H9 (cell line): ENCODE data around the gene FNIP2. TPM values are rescaled to one million over a fixed set of nuclear protein-coding genes. Genes with fewer than 3 reads are reported as not detected.

ENCODE experiments used
- DNase-seq: peaks from one replicate; pipeline ENCODE4 v3.0.0-alpha.2; 2017
- H2AFZ ChIP-seq: one replicate; pipeline ENCODE4 v1.6.1; 2013; ENCODE audit warnings: mild to moderate bottlenecking, low read length, control low read depth, moderate library complexity
- H2AK5ac ChIP-seq: 2 replicates; pipeline ENCODE4 v1.6.1; 2013; ENCODE audit warnings: low read length, control low read depth, mixed read lengths; ENCODE audit not compliant: insufficient read length
- H2BK120ac ChIP-seq: one replicate; pipeline ENCODE4 v1.6.1; 2013; ENCODE audit warnings: low read depth, mild to moderate bottlenecking, low read length, control low read depth, inconsistent platforms; ENCODE audit not compliant: poor library complexity, severe bottlenecking
- H2BK12ac ChIP-seq: 2 replicates; pipeline ENCODE4 v1.6.1; 2013; ENCODE audit warnings: low read length, control low read depth, mixed read lengths, low read depth; ENCODE audit not compliant: insufficient read length
- H2BK15ac ChIP-seq: 2 replicates; pipeline ENCODE4 v1.6.1; 2013; ENCODE audit warnings: low read depth, low read length, control low read depth
- H2BK20ac ChIP-seq: one replicate; pipeline ENCODE4 v1.6.1; 2013; ENCODE audit warnings: low read depth, mild to moderate bottlenecking, low read length, control low read depth, inconsistent platforms; ENCODE audit not compliant: poor library complexity, severe bottlenecking
- H2BK5ac ChIP-seq: 2 replicates; pipeline ENCODE4 v1.6.1; 2013; ENCODE audit warnings: low read length, control low read depth, mixed read lengths; ENCODE audit not compliant: insufficient read length
- H3K14ac ChIP-seq: 2 replicates; pipeline ENCODE4 v1.6.1; 2013; ENCODE audit warnings: low read length, control low read depth; ENCODE audit not compliant: insufficient read depth
- H3K18ac ChIP-seq: 2 replicates; pipeline ENCODE4 v1.6.1; 2013; ENCODE audit warnings: low read depth, mild to moderate bottlenecking, mixed read lengths, low read length, control low read depth; ENCODE audit not compliant: insufficient read length
- H3K23ac ChIP-seq: 2 replicates; pipeline ENCODE4 v1.6.1; 2013; ENCODE audit warnings: low read length, control low read depth, mixed read lengths, low read depth; ENCODE audit not compliant: insufficient read length
- H3K23me2 ChIP-seq: 2 replicates; pipeline ENCODE4 v1.6.1; 2013; ENCODE audit warnings: low read depth, mild to moderate bottlenecking, mixed read lengths, low read length, control low read depth; ENCODE audit not compliant: insufficient read length, poor library complexity, severe bottlenecking
- H3K27ac ChIP-seq: 2 replicates; pipeline ENCODE4 v1.5.1; 2013; ENCODE audit warnings: low read length, control low read depth, mixed read lengths, low read depth; ENCODE audit not compliant: insufficient read length
- H3K27me3 ChIP-seq: 2 replicates; pipeline ENCODE4 v1.6.1; 2013; ENCODE audit warnings: low read length, control low read depth, inconsistent platforms; ENCODE audit not compliant: insufficient read depth
- H3K4ac ChIP-seq: 2 replicates; pipeline ENCODE4 v1.6.1; 2013; ENCODE audit warnings: low read depth, mild to moderate bottlenecking, control low read depth, inconsistent platforms, low read length, moderate library complexity
- H3K4me1 ChIP-seq: 2 replicates; pipeline ENCODE4 v1.6.1; 2013; ENCODE audit warnings: low read length, control low read depth, inconsistent platforms; ENCODE audit not compliant: insufficient read depth
- H3K4me2 ChIP-seq: 2 replicates; pipeline ENCODE4 v1.6.1; 2013; ENCODE audit warnings: low read length, control low read depth, mixed read lengths; ENCODE audit not compliant: insufficient read length, insufficient read depth
- H3K56ac ChIP-seq: 2 replicates; pipeline ENCODE4 v1.6.1; 2013; ENCODE audit warnings: low read depth, mild to moderate bottlenecking, mixed read lengths, low read length, control low read depth; ENCODE audit not compliant: insufficient read length
- H3K79me1 ChIP-seq: 2 replicates; pipeline ENCODE4 v1.6.1; 2013; ENCODE audit warnings: low read depth, mild to moderate bottlenecking, moderate library complexity, low read length, control low read depth, inconsistent platforms; ENCODE audit not compliant: insufficient read depth, poor library complexity, severe bottlenecking
- H3K79me2 ChIP-seq: 2 replicates; pipeline ENCODE4 v1.6.1; 2013; ENCODE audit warnings: low read length, control low read depth, inconsistent platforms; ENCODE audit not compliant: insufficient read depth
- H3K9ac ChIP-seq: 2 replicates; pipeline ENCODE4 v1.6.1; 2013; ENCODE audit warnings: low read length, control low read depth, mixed read lengths; ENCODE audit not compliant: insufficient read length; ENCODE audit errors: extremely low read depth
- H3K9me3 ChIP-seq: one replicate; pipeline ENCODE4 v1.6.1; 2013; ENCODE audit warnings: low read depth, low read length, inconsistent platforms; ENCODE audit not compliant: control insufficient read depth
- H3T11ph ChIP-seq: one replicate; pipeline ENCODE4 v1.6.1; 2013; ENCODE audit warnings: mild to moderate bottlenecking, low read length, control low read depth, inconsistent platforms
- H4K20me1 ChIP-seq: one replicate; pipeline ENCODE4 v1.6.1; 2013; ENCODE audit not compliant: control insufficient read depth, insufficient read length, insufficient read depth
- H4K5ac ChIP-seq: 2 replicates; pipeline ENCODE4 v1.6.1; 2013; ENCODE audit warnings: low read depth, mild to moderate bottlenecking, mixed read lengths, low read length, control low read depth; ENCODE audit not compliant: insufficient read length
- H4K8ac ChIP-seq: replicated peaks from 2 replicates; pipeline ENCODE4 v1.6.1; 2013; ENCODE audit warnings: low read length, control low read depth, mixed read lengths, low read depth; ENCODE audit not compliant: insufficient read length
- H4K91ac ChIP-seq: 2 replicates; pipeline ENCODE4 v1.6.1; 2013; ENCODE audit warnings: low read depth, mild to moderate bottlenecking, moderate library complexity, mixed read lengths, low read length, control low read depth; ENCODE audit not compliant: insufficient read length
- H3K27ac Mint-ChIP-seq, 3 experiments: 2 replicates in 2 of 3; 3 replicates in 1 of 3; pipeline ENCODE4 v1.8.0; 2020 to 2021; ENCODE audit warnings: mixed read lengths in 3 of 3, mild to moderate bottlenecking in 1 of 3, moderate library complexity in 1 of 3
- H3K27me3 Mint-ChIP-seq: 2 replicates; pipeline ENCODE4 v1.8.0; 2021; ENCODE audit warnings: low read depth, mild to moderate bottlenecking, moderate library complexity, mixed read lengths
- H3K36me3 Mint-ChIP-seq, 3 experiments: 2 replicates in 2 of 3; 3 replicates in 1 of 3; pipeline ENCODE4 v1.8.0; 2020 to 2021; ENCODE audit warnings: low read depth in 3 of 3, mixed read lengths in 3 of 3; ENCODE audit not compliant: insufficient read depth in 1 of 3
- H3K4me1 Mint-ChIP-seq, 2 experiments: 2 replicates each; pipeline ENCODE4 v1.8.0; 2020; ENCODE audit warnings: mixed read lengths in 2 of 2
- H3K4me3 Mint-ChIP-seq, 2 experiments: 2 replicates in 1 of 2; 3 replicates in 1 of 2; pipeline ENCODE4 v1.8.0; 2020 to 2021; ENCODE audit warnings: mild to moderate bottlenecking in 2 of 2, mixed read lengths in 2 of 2, moderate library complexity in 1 of 2
- H3K9me3 Mint-ChIP-seq, 2 experiments: 2 replicates in 1 of 2; 3 replicates in 1 of 2; pipeline ENCODE4 v1.8.0; 2020; ENCODE audit warnings: mild to moderate bottlenecking in 2 of 2, mixed read lengths in 2 of 2, moderate library complexity in 1 of 2
- WGBS: extraction: QIAGEN DNeasy Blood & Tissue Kit; methylation state at CpG from one replicate; pipeline ENCODE4 v1.1.7; 2013; ENCODE audit warnings: missing lambda C conversion rate, low lambda C conversion rate, mixed read lengths; ENCODE audit not compliant: insufficient read length; ENCODE audit errors: extremely low coverage; 5-methylcytosine and 5-hydroxymethylcytosine counted together
- total RNA-seq: library from RNA; stranded (reverse); gene quantifications from 2 replicates; pipeline ENCODE4 v1.2.1, GENCODE V29; 2021
- TF ChIP-seq, protein P1 (sequence below): fragments of 200-600 bp; sonication (generic); conservative IDR thresholded peaks from 3 replicates; pipeline ENCODE4 v1.8.0; 2021; ENCODE audit warnings: antibody characterized with exemption, mild to moderate bottlenecking

The FNIP2 gene
- total RNA-seq, 1 experiment from 2014 or later = 9.6 TPM

DNA sequence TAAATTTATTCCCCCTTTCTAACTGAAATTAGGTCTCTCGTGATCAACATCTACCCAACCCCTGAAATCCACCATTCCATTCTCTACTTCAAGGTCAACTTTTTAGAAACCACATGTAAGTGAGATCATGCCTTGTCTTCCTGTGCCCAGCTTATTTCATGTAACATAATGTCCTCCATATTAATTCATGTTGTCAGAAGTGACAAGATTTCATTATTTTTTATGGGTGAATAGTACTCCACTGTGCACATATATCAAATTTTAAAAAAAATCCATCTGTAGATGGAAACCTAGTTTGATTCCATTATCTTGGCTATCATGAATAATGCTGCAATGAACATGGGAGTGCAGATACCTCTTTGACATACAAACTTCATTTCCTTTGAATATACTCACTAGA is 47.1 kb upstream of the FNIP2 start:
- peaks cover 12% of the 10 kb centered on the region for H3K23me2 ChIP-seq
- H3K79me2 ChIP-seq = peaks cover 8% of the 10 kb centered on the region; the same call in 1 of the 2 replicates
- Mint-ChIP-seq H3K4me1 (peaks cover 11 to 14% of the 10 kb centered on the region in 2 experiments), H3K36me3 (peaks cover 32 to 49% (median 44%) of the 10 kb centered on the region in 3 experiments), H3K9me3 (no peaks in the 10 kb centered on the region), H3K27me3 (no peaks in the 10 kb centered on the region), H3K4me3 (peak overlapping the region; percentile 35 to 86; a peak in 3 of 5 replicates), H3K27ac (no peak overlapping the region)
- no peak overlapping the region for H3T11ph ChIP-seq
- H4K5ac ChIP-seq = no peak overlapping the region
- H3K18ac ChIP-seq = no peak overlapping the region
- no peaks in the 10 kb centered on the region for H4K20me1 ChIP-seq
- no peak overlapping the region for H2AK5ac ChIP-seq
- no peaks in the 10 kb centered on the region for H3K9me3 ChIP-seq
- H2BK120ac ChIP-seq = no peak overlapping the region
- TF ChIP-seq, protein P1, sequence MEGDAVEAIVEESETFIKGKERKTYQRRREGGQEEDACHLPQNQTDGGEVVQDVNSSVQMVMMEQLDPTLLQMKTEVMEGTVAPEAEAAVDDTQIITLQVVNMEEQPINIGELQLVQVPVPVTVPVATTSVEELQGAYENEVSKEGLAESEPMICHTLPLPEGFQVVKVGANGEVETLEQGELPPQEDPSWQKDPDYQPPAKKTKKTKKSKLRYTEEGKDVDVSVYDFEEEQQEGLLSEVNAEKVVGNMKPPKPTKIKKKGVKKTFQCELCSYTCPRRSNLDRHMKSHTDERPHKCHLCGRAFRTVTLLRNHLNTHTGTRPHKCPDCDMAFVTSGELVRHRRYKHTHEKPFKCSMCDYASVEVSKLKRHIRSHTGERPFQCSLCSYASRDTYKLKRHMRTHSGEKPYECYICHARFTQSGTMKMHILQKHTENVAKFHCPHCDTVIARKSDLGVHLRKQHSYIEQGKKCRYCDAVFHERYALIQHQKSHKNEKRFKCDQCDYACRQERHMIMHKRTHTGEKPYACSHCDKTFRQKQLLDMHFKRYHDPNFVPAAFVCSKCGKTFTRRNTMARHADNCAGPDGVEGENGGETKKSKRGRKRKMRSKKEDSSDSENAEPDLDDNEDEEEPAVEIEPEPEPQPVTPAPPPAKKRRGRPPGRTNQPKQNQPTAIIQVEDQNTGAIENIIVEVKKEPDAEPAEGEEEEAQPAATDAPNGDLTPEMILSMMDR = no peak
- H3K4me1 ChIP-seq = peaks cover 2% of the 10 kb centered on the region; the same call in 1 of the 2 replicates
- no peak overlapping the region for H3K4me2 ChIP-seq
- no peak overlapping the region for H3K27ac ChIP-seq
- H3K23ac ChIP-seq = no peak overlapping the region
- no peak overlapping the region for H3K56ac ChIP-seq
- no CpG with 5 or more reads among the region's 1 CpG for WGBS
- H4K8ac ChIP-seq = no peak overlapping the region
- H2BK20ac ChIP-seq = no peak overlapping the region
- H3K4ac ChIP-seq = no peak overlapping the region
- H2BK12ac ChIP-seq = no peak overlapping the region
- no peak overlapping the region for H3K9ac ChIP-seq
- no peak overlapping the region for H2AFZ ChIP-seq
- H3K27me3 ChIP-seq = no peaks in the 10 kb centered on the region
- H2BK5ac ChIP-seq = no peak overlapping the region
- H2BK15ac ChIP-seq = no peak overlapping the region
- DNase-seq = no peak
- H3K14ac ChIP-seq = no peak overlapping the region
- H4K91ac ChIP-seq = no peak overlapping the region
- peaks cover 2% of the 10 kb centered on the region for H3K79me1 ChIP-seq
